Gastrocnemius medialis (tissue), 4 donors: ENCODE results near the gene RBM47. TPM values are rescaled to one million over a fixed set of nuclear protein-coding genes. Genes with fewer than 3 reads are reported as not detected.
"Not testable (repeated sequence)": the region's sequence is repeated elsewhere in the genome, so short reads cannot be mapped to it uniquely, and the experiment has no call there.

ENCODE experiments used
- ATAC-seq, 2 donors: fragments of 150-250 bp; one replicate each; pipeline ENCODE4 v1.9.1; 2016
- DNase-seq, 2 donors: peaks; one replicate each; pipeline ENCODE4 v3.0.0-alpha.2; 2019
- H3K27ac ChIP-seq, 4 donors: fragments of 200-600 bp; sonication (generic); 1 replicate in 1 of 4; 2 replicates in 3 of 4; pipeline ENCODE4 v1.5.1; 2016 to 2018; ENCODE audit warnings: mild to moderate bottlenecking in 2 of 4, moderate library complexity in 1 of 4
- H3K27me3 ChIP-seq, 3 donors: fragments of 200-600 bp; sonication (generic) in 2 of 3; 1 replicate in 1 of 3; 2 replicates in 2 of 3; pipeline versions ENCODE4 v1.5.1 to v1.6.0; 2016 to 2019; ENCODE audit warnings: mild to moderate bottlenecking in 1 of 3, moderate library complexity in 1 of 3
- H3K36me3 ChIP-seq, 2 donors: fragments of 200-600 bp; sonication (generic) in 1 of 2; one replicate each; pipeline ENCODE4 v1.5.1; 2017 to 2018
- H3K4me1 ChIP-seq, 2 donors: fragments of 200-600 bp; sonication (generic) in 1 of 2; one replicate each; pipeline ENCODE4 v1.5.1; 2016 to 2017; ENCODE audit warnings: mild to moderate bottlenecking in 2 of 2
- H3K4me3 ChIP-seq, 4 donors: fragments of 200-600 bp; sonication (generic) in 3 of 4; 1 replicate in 1 of 4; 2 replicates in 3 of 4; pipeline ENCODE4 v1.5.1; 2016 to 2019; ENCODE audit warnings: mild to moderate bottlenecking in 2 of 4
- H3K9me3 ChIP-seq, 3 donors: fragments of 200-600 bp; sonication (generic) in 2 of 3; 1 replicate in 1 of 3; 2 replicates in 2 of 3; pipeline ENCODE4 v1.5.1; 2016 to 2019
- POLR2A ChIP-seq, 2 donors: fragments of 450-650 bp; IDR thresholded peaks; one replicate each; pipeline ENCODE4 v1.6.1; 2017; ENCODE audit warnings: antibody characterized with exemption in 2 of 2, mild to moderate bottlenecking in 2 of 2, moderate library complexity in 2 of 2
- in situ Hi-C, 4 donors: fragments of 200-750 bp; cut with MboI; loops; one replicate each; pipeline versions ENCODE4 v1.15.0 to v1.8.0; 2017; ENCODE audit warnings: low sequenced_read_pairs in 4 of 4
- intact Hi-C: fragments of 100-400 bp; cut with DNase I; formaldehyde crosslinking; loops from one replicate; pipeline ENCODE4 v1.15.1; 2023; ENCODE audit warnings: low total_unique reads
- total RNA-seq, 4 donors: library from RNA; depleted of rRNA; stranded (reverse); fragments of >200 nt; gene quantifications; one replicate each; pipeline versions ENCODE4 v1.1.0 to v1.2.3, GENCODE V29; 2016
- TF ChIP-seq, protein P1 (sequence below), 5 experiments: fragments of 450-650 bp in 3 of 5; fragments of 200-600 bp in 2 of 5; sonication (generic) in 2 of 5; IDR thresholded peaks in 4 of 5; conservative IDR thresholded peaks in 1 of 5; 1 replicate in 4 of 5; 2 replicates in 1 of 5; pipeline ENCODE4 v1.5.1; 2016 to 2019; ENCODE audit warnings: antibody characterized with exemption in 5 of 5, mild to moderate bottlenecking in 3 of 5, moderate library complexity in 3 of 5

Gene RBM47
- total RNA-seq, 4 donors from 2014 or later, result 1.5 to 8.7 (median 4.3) TPM

DNA sequence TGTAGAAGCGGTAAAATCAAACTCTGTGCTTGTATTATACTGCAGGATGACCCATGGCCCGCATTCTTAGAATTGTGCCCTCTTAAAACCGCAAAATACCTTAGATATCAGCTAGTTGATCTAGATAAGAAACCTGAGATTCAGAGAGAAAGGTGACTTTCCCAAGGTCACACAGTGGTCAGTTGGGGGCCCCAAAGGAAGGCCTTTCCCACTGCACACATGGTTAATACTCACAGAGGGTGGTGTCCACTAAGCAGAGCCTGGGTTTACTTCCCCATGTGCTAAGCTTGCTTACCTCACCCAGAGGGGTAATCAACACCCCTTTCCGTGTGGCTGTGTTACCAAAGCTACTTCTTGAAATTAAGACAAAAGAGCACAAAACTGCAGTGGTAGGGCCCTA is 66.3 kb downstream of the RBM47 start:
- no peaks in the 10 kb centered on the region for H3K9me3 ChIP-seq
- H3K27ac ChIP-seq, result no peak overlapping the region
- DNase-seq, result no peak
- H3K27me3 ChIP-seq, result no peaks in the 10 kb centered on the region
- in situ Hi-C loops (no loop called here), intact Hi-C loops (no loop called here)
- ATAC-seq, result no peak
- no peak overlapping the region for H3K4me3 ChIP-seq
- no peaks in the 10 kb centered on the region for H3K36me3 ChIP-seq
- H3K4me1 ChIP-seq, result no peaks in the 10 kb centered on the region
- TF ChIP-seq POLR2A (IDR thresholded peaks at IDR 0.05), result no peak
- TF ChIP-seq, protein P1, sequence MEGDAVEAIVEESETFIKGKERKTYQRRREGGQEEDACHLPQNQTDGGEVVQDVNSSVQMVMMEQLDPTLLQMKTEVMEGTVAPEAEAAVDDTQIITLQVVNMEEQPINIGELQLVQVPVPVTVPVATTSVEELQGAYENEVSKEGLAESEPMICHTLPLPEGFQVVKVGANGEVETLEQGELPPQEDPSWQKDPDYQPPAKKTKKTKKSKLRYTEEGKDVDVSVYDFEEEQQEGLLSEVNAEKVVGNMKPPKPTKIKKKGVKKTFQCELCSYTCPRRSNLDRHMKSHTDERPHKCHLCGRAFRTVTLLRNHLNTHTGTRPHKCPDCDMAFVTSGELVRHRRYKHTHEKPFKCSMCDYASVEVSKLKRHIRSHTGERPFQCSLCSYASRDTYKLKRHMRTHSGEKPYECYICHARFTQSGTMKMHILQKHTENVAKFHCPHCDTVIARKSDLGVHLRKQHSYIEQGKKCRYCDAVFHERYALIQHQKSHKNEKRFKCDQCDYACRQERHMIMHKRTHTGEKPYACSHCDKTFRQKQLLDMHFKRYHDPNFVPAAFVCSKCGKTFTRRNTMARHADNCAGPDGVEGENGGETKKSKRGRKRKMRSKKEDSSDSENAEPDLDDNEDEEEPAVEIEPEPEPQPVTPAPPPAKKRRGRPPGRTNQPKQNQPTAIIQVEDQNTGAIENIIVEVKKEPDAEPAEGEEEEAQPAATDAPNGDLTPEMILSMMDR (IDR thresholded peaks at IDR 0.05 in 4 of 5, conservative IDR thresholded peaks at IDR 0.05 in 1 of 5), result no peak

DNA sequence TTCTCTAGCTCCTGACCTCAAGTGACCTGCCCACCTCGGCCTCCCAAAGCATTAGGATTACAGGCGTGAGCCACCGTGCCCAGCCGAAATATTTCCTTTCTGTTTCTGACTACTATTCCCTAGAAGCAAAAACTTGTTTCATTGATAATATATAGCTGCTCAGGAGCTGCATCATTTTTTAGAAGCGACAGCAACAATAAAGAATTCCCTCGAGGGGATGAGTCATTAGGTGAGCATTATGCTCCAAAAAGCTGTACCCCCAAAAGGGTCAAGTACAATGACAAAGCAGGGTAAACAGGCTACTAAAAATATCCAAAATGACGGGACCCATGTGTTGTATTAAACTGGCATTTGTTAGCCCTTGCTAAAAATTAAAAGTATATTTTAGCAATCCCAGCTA is 67.0 kb downstream of the RBM47 start:
- intact Hi-C loops, result no loop called here
- no peak for ATAC-seq
- Histone ChIP-seq H3K27me3 (no peaks in the 10 kb centered on the region), H3K9me3 (no peaks in the 10 kb centered on the region), H3K4me1 (no peaks in the 10 kb centered on the region), H3K4me3 (no peak overlapping the region), H3K36me3 (no peaks in the 10 kb centered on the region), H3K27ac (no peak overlapping the region)
- no peak for TF ChIP-seq POLR2A (IDR thresholded peaks at IDR 0.05)
- TF ChIP-seq, protein P1 (IDR thresholded peaks at IDR 0.05 in 4 of 5, conservative IDR thresholded peaks at IDR 0.05 in 1 of 5), result no peak
- DNase-seq, result no peak
- in situ Hi-C loops, result no loop called here

DNA sequence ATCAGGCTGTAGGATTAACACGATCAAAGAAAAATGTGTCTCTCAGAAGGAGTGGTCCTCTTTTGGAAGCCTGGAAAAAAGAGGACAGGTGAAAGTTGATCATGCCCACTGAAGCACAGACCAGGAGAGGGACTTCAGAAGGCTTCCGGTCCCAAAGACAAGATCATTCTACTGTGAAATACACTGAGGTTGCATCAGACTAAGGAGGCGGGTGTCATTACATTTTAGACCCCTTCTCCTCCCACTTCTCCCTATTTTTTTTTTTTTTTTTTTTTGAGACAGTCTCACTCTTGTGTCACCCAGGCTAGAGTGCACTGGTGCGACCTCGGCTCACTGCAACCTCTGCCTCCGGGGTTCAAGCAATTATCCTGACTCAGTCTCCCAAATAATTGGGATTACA is 67.5 kb downstream of the RBM47 start:
- Histone ChIP-seq H3K36me3 (no peaks in the 10 kb centered on the region), H3K27ac (no peak overlapping the region), H3K4me3 (no peak overlapping the region), H3K9me3 (no peaks in the 10 kb centered on the region), H3K27me3 (no peaks in the 10 kb centered on the region), H3K4me1 (no peaks in the 10 kb centered on the region)
- intact Hi-C loops, result no loop called here
- no peak for ATAC-seq
- TF ChIP-seq POLR2A (IDR thresholded peaks at IDR 0.05), result no peak
- TF ChIP-seq, protein P1 (IDR thresholded peaks at IDR 0.05 in 4 of 5, conservative IDR thresholded peaks at IDR 0.05 in 1 of 5), result no peak
- no peak for DNase-seq
- in situ Hi-C loops, result no loop called here

DNA sequence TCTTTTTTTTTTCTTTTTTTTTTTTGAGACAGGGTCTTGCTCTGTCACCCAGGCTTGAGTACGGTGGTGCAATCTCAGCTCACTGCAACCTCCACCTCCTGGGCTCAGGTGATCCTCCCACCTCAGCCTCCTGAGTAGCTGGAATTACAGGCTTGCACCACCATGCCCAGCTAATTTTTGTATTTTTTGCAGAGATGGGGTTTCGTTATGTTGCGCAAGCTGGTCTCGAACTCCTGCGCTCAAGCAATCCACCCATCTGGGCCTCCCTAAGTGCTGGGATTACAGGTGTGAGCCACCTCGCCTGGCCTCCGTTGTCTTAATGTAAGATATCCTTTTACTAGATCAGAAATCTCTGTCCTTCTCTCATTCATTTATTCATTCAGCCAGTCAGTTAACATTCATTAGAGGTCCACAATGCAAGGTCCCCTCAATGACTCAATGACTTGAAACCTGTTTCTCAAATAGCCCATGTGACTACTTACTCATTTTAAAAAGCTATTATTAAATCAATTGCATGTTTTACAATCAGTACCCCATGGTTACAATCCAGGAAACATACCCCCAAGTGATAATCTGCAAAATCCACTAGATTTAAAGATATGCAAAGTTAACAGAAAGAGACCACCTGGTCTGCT is 68.0 kb downstream of the RBM47 start:
- ATAC-seq, in situ Hi-C loops, H3K9me3 ChIP-seq, H3K36me3 ChIP-seq, DNase-seq, intact Hi-C loops, H3K4me3 ChIP-seq, H3K27ac ChIP-seq, H3K4me1 ChIP-seq, H3K27me3 ChIP-seq: not testable (repeated sequence)

DNA sequence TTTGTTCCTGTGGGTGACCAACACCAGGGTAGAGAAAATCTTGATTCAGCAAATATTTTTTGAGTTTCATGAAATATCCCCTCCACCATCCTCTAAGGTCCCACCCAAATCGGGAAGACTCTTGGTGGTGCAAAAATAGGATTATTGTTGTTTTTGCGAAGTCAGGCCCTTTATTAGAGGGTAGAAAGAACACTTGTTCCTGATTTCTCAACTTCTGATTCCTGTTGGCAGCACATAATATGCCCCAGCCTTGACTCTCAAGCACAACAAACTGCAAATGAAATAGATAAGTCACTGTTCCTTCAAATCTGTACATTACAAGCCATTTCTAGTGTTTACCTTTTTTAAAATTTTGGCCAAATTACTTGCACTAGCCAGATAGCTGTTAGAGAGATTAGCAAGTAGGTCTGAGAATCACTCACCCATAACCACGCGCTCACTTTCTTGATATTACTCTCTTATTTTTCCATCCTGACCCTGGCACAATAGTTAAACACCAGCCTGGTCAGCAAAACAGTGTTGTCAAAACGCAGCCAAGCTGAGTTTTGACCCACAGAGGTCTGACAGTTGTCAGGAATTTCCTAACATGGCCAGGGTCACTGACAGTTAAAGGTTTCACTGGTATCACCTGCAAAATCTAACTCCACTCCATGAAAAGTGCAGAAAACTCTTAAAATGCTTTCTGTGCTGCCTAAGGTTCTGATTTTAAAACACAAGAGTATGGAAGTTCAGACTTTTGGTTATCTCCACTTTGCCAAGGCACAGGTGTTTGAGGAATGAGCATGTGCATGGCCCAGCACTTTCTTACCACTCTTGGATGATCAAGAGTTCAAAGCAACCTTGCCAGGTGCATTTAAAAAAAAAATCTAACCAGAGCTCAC is 69.8 kb downstream of the RBM47 start:
- ATAC-seq (no peak), DNase-seq (no peak)
- in situ Hi-C loops (no loop called here), intact Hi-C loops (no loop called here)
- no peak for TF ChIP-seq POLR2A (IDR thresholded peaks at IDR 0.05)
- TF ChIP-seq, protein P1 (IDR thresholded peaks at IDR 0.05 in 4 of 5, conservative IDR thresholded peaks at IDR 0.05 in 1 of 5), result no peak
- H3K4me1 ChIP-seq, result no peaks in the 10 kb centered on the region
- H3K36me3 ChIP-seq, result no peaks in the 10 kb centered on the region
- H3K9me3 ChIP-seq, result no peaks in the 10 kb centered on the region
- H3K27ac ChIP-seq, result no peak overlapping the region
- no peaks in the 10 kb centered on the region for H3K27me3 ChIP-seq
- no peak overlapping the region for H3K4me3 ChIP-seq
